ENCODE results near the gene CD1D.

GRCh38 chr1:158177700-158178450 is 2.8 kb upstream of the CD1D start:
- TF ChIP-seq YY1 (IDR thresholded peaks at IDR 0.05) (peak; percentile 84), CTCF (IDR thresholded peaks at IDR 0.05; ENCODE audit: low read depth, low read length, missing input control) (no peak), SP1 (IDR thresholded peaks at IDR 0.05) (peak; percentile 23), JUND (IDR thresholded peaks at IDR 0.05) (no peak), GABPA (IDR thresholded peaks at IDR 0.05 in 1 of 2, conservative IDR thresholded peaks at IDR 0.05 in 1 of 2) (no peak), EGR1 (IDR thresholded peaks at IDR 0.05; ENCODE audit: low read depth in 2 of 2) (no peak), REST (IDR thresholded peaks at IDR 0.05) (peak; percentile 54), TAF1 (conservative IDR thresholded peaks at IDR 0.05) (no peak), RAD21 (IDR thresholded peaks at IDR 0.05) (peak in 1 of 2 donors; percentile 12), ZBTB33 (IDR thresholded peaks at IDR 0.05) (peak; percentile 9), ATF3 (IDR thresholded peaks at IDR 0.05) (no peak), HNF4A (conservative IDR thresholded peaks at IDR 0.05) (peak; percentile 21 to 62)
- TF ChIP-seq, protein P1, sequence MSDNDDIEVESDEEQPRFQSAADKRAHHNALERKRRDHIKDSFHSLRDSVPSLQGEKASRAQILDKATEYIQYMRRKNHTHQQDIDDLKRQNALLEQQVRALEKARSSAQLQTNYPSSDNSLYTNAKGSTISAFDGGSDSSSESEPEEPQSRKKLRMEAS (IDR thresholded peaks at IDR 0.05), result peak; percentile 27

All from liver (tissue), 3 donors.